Measurements from ENCODE around the gene SOCS2.

- TF ChIP-seq CTCF (IDR thresholded peaks at IDR 0.05; ENCODE audit: low read length) (no peak), EZH2 (IDR thresholded peaks at IDR 0.05; ENCODE audit: borderline replicate concordance, low read length) (no peak)
These were observed 3.2 kb upstream of the SOCS2 start for GRCh38 chr12:93569301-93569655.
